ENCODE data around the gene ADGRG1.

Gene ADGRG1

GRCh38 chr16:57616241-57616640 lies 12.2 kb upstream of the ADGRG1 start:
- no peak overlapping the region for H3K4me3 ChIP-seq (ENCODE audit: low read depth, low read length)
- DNase-seq (ENCODE audit: low read depth) = no peak
- no peak for TF ChIP-seq CTCF (IDR thresholded peaks at IDR 0.05; ENCODE audit: insufficient read depth, low read depth, low read length, missing control alignments)

- H3K4me3 ChIP-seq (ENCODE audit: low read depth, low read length) = no peak overlapping the region
- DNase-seq (ENCODE audit: low read depth) = no peak
- no peak for TF ChIP-seq CTCF (IDR thresholded peaks at IDR 0.05; ENCODE audit: insufficient read depth, low read depth, low read length, missing control alignments)
These were observed 11.6 kb upstream of the ADGRG1 start for GRCh38 chr16:57616876-57617275.

- no peak for DNase-seq (ENCODE audit: low read depth)
- no peak for TF ChIP-seq CTCF (IDR thresholded peaks at IDR 0.05; ENCODE audit: insufficient read depth, low read depth, low read length, missing control alignments)
These were observed 10.8 kb upstream of the ADGRG1 start for GRCh38 chr16:57617604-57618111.

GRCh38 chr16:57618296-57619132 lies 9.9 kb upstream of the ADGRG1 start:
- H3K4me3 ChIP-seq (ENCODE audit: low read depth, low read length) = no peak overlapping the region
- no peak for DNase-seq (ENCODE audit: low read depth)
- no peak for TF ChIP-seq CTCF (IDR thresholded peaks at IDR 0.05; ENCODE audit: insufficient read depth, low read depth, low read length, missing control alignments)

More at GRCh38 chr16:57617604-57618111, 10.8 kb upstream of the ADGRG1 start:
- no peak overlapping the region for H3K4me3 ChIP-seq (ENCODE audit: low read depth, low read length)

- H3K4me3 ChIP-seq (ENCODE audit: low read depth, low read length) = no peak overlapping the region
- no peak for TF ChIP-seq CTCF (IDR thresholded peaks at IDR 0.05; ENCODE audit: insufficient read depth, low read depth, low read length, missing control alignments)
- no peak for DNase-seq (ENCODE audit: low read depth)
These were observed 9.3 kb upstream of the ADGRG1 start for GRCh38 chr16:57619133-57619605.

GRCh38 chr16:57619606-57620334 lies 8.7 kb upstream of the ADGRG1 start:
- H3K4me3 ChIP-seq (ENCODE audit: low read depth, low read length) = no peak overlapping the region
- no peak for DNase-seq (ENCODE audit: low read depth)
- no peak for TF ChIP-seq CTCF (IDR thresholded peaks at IDR 0.05; ENCODE audit: insufficient read depth, low read depth, low read length, missing control alignments)
